Measurements from ENCODE around the gene BCR.

BCR gene

GRCh38 chr22:23150762-23151161 lies 29.5 kb upstream of the BCR start:
- DNase-seq, result no peak
- Histone ChIP-seq H3K27ac (ENCODE audit: insufficient read depth, low read length, poor library complexity, severe bottlenecking) (no peak overlapping the region), H3K4me1 (ENCODE audit: control insufficient read depth, insufficient read depth, low read length, poor library complexity, severe bottlenecking) (peaks cover 5% of the 10 kb centered on the region), H3K27me3 (replicated peaks; ENCODE audit: control insufficient read depth, insufficient read depth, low read length, poor library complexity, severe bottlenecking) (no peaks in the 10 kb centered on the region), H3K4me3 (ENCODE audit: insufficient read depth, low read depth, low read length, poor library complexity, severe bottlenecking) (no peak overlapping the region), H3K36me3 (ENCODE audit: control insufficient read depth, insufficient read depth, low read length) (no peaks in the 10 kb centered on the region), H3K9me3 (ENCODE audit: control insufficient read depth, low read length) (no peaks in the 10 kb centered on the region)

GRCh38 chr22:23151827-23152226 lies 28.5 kb upstream of the BCR start:
- Histone ChIP-seq H3K36me3 (ENCODE audit: control insufficient read depth, insufficient read depth, low read length) (no peaks in the 10 kb centered on the region), H3K4me3 (ENCODE audit: insufficient read depth, low read depth, low read length, poor library complexity, severe bottlenecking) (no peak overlapping the region), H3K9me3 (ENCODE audit: control insufficient read depth, low read length) (no peaks in the 10 kb centered on the region), H3K27me3 (replicated peaks; ENCODE audit: control insufficient read depth, insufficient read depth, low read length, poor library complexity, severe bottlenecking) (no peaks in the 10 kb centered on the region), H3K4me1 (ENCODE audit: control insufficient read depth, insufficient read depth, low read length, poor library complexity, severe bottlenecking) (peaks cover 3% of the 10 kb centered on the region), H3K27ac (ENCODE audit: insufficient read depth, low read length, poor library complexity, severe bottlenecking) (no peak overlapping the region)
- DNase-seq, result no peak

GRCh38 chr22:23152238-23153114 lies 27.8 kb upstream of the BCR start:
- no peak overlapping the region for H3K27ac ChIP-seq (ENCODE audit: insufficient read depth, low read length, poor library complexity, severe bottlenecking)
- peaks cover 3% of the 10 kb centered on the region for H3K4me1 ChIP-seq (ENCODE audit: control insufficient read depth, insufficient read depth, low read length, poor library complexity, severe bottlenecking)
- no peak for DNase-seq
- H3K36me3 ChIP-seq (ENCODE audit: control insufficient read depth, insufficient read depth, low read length), result no peaks in the 10 kb centered on the region
- H3K27me3 ChIP-seq (replicated peaks; ENCODE audit: control insufficient read depth, insufficient read depth, low read length, poor library complexity, severe bottlenecking), result no peaks in the 10 kb centered on the region
- H3K4me3 ChIP-seq (ENCODE audit: insufficient read depth, low read depth, low read length, poor library complexity, severe bottlenecking), result no peak overlapping the region
- H3K9me3 ChIP-seq (ENCODE audit: control insufficient read depth, low read length), result no peaks in the 10 kb centered on the region

- Histone ChIP-seq H3K9me3 (ENCODE audit: control insufficient read depth, low read length) (no peaks in the 10 kb centered on the region), H3K4me1 (ENCODE audit: control insufficient read depth, insufficient read depth, low read length, poor library complexity, severe bottlenecking) (peaks cover 3% of the 10 kb centered on the region), H3K36me3 (ENCODE audit: control insufficient read depth, insufficient read depth, low read length) (no peaks in the 10 kb centered on the region), H3K4me3 (ENCODE audit: insufficient read depth, low read depth, low read length, poor library complexity, severe bottlenecking) (no peak overlapping the region), H3K27me3 (replicated peaks; ENCODE audit: control insufficient read depth, insufficient read depth, low read length, poor library complexity, severe bottlenecking) (no peaks in the 10 kb centered on the region), H3K27ac (ENCODE audit: insufficient read depth, low read length, poor library complexity, severe bottlenecking) (no peak overlapping the region)
- DNase-seq, result no peak
Measured at GRCh38 chr22:23153994-23154393, 26.3 kb upstream of the BCR start.

GRCh38 chr22:23154461-23154860 lies 25.8 kb upstream of the BCR start:
- Histone ChIP-seq H3K4me1 (ENCODE audit: control insufficient read depth, insufficient read depth, low read length, poor library complexity, severe bottlenecking) (peaks cover 3% of the 10 kb centered on the region), H3K4me3 (ENCODE audit: insufficient read depth, low read depth, low read length, poor library complexity, severe bottlenecking) (no peak overlapping the region), H3K36me3 (ENCODE audit: control insufficient read depth, insufficient read depth, low read length) (no peaks in the 10 kb centered on the region), H3K27ac (ENCODE audit: insufficient read depth, low read length, poor library complexity, severe bottlenecking) (no peak overlapping the region), H3K27me3 (replicated peaks; ENCODE audit: control insufficient read depth, insufficient read depth, low read length, poor library complexity, severe bottlenecking) (no peaks in the 10 kb centered on the region), H3K9me3 (ENCODE audit: control insufficient read depth, low read length) (no peaks in the 10 kb centered on the region)
- no peak for DNase-seq

- Histone ChIP-seq H3K36me3 (ENCODE audit: control insufficient read depth, insufficient read depth, low read length) (no peaks in the 10 kb centered on the region), H3K27me3 (replicated peaks; ENCODE audit: control insufficient read depth, insufficient read depth, low read length, poor library complexity, severe bottlenecking) (no peaks in the 10 kb centered on the region), H3K27ac (ENCODE audit: insufficient read depth, low read length, poor library complexity, severe bottlenecking) (no peak overlapping the region), H3K4me3 (ENCODE audit: insufficient read depth, low read depth, low read length, poor library complexity, severe bottlenecking) (no peak overlapping the region), H3K9me3 (ENCODE audit: control insufficient read depth, low read length) (no peaks in the 10 kb centered on the region), H3K4me1 (ENCODE audit: control insufficient read depth, insufficient read depth, low read length, poor library complexity, severe bottlenecking) (peaks cover 3% of the 10 kb centered on the region)
- DNase-seq, result no peak
Measured at GRCh38 chr22:23155143-23155542, 25.2 kb upstream of the BCR start.

GRCh38 chr22:23155831-23156230 lies 24.5 kb upstream of the BCR start:
- no peak overlapping the region for H3K27ac ChIP-seq (ENCODE audit: insufficient read depth, low read length, poor library complexity, severe bottlenecking)
- peaks cover 3% of the 10 kb centered on the region for H3K4me1 ChIP-seq (ENCODE audit: control insufficient read depth, insufficient read depth, low read length, poor library complexity, severe bottlenecking)
- H3K9me3 ChIP-seq (ENCODE audit: control insufficient read depth, low read length), result no peaks in the 10 kb centered on the region
- no peaks in the 10 kb centered on the region for H3K27me3 ChIP-seq (replicated peaks; ENCODE audit: control insufficient read depth, insufficient read depth, low read length, poor library complexity, severe bottlenecking)
- H3K36me3 ChIP-seq (ENCODE audit: control insufficient read depth, insufficient read depth, low read length), result no peaks in the 10 kb centered on the region
- no peak overlapping the region for H3K4me3 ChIP-seq (ENCODE audit: insufficient read depth, low read depth, low read length, poor library complexity, severe bottlenecking)
- no peak for DNase-seq

GRCh38 chr22:23156286-23156685 lies 24.0 kb upstream of the BCR start:
- peaks cover 3% of the 10 kb centered on the region for H3K4me1 ChIP-seq (ENCODE audit: control insufficient read depth, insufficient read depth, low read length, poor library complexity, severe bottlenecking)
- H3K4me3 ChIP-seq (ENCODE audit: insufficient read depth, low read depth, low read length, poor library complexity, severe bottlenecking), result no peak overlapping the region
- no peak overlapping the region for H3K27ac ChIP-seq (ENCODE audit: insufficient read depth, low read length, poor library complexity, severe bottlenecking)

GRCh38 chr22:23157560-23158515 lies 22.5 kb upstream of the BCR start:
- Histone ChIP-seq H3K36me3 (ENCODE audit: control insufficient read depth, insufficient read depth, low read length) (no peaks in the 10 kb centered on the region), H3K27me3 (replicated peaks; ENCODE audit: control insufficient read depth, insufficient read depth, low read length, poor library complexity, severe bottlenecking) (no peaks in the 10 kb centered on the region), H3K9me3 (ENCODE audit: control insufficient read depth, low read length) (no peaks in the 10 kb centered on the region), H3K4me3 (ENCODE audit: insufficient read depth, low read depth, low read length, poor library complexity, severe bottlenecking) (no peak overlapping the region), H3K4me1 (ENCODE audit: control insufficient read depth, insufficient read depth, low read length, poor library complexity, severe bottlenecking) (peaks cover 3% of the 10 kb centered on the region), H3K27ac (ENCODE audit: insufficient read depth, low read length, poor library complexity, severe bottlenecking) (no peak overlapping the region)
- DNase-seq, result no peak

More at GRCh38 chr22:23156286-23156685, 24.0 kb upstream of the BCR start:
- DNase-seq, result no peak
- Histone ChIP-seq H3K36me3 (ENCODE audit: control insufficient read depth, insufficient read depth, low read length) (no peaks in the 10 kb centered on the region), H3K9me3 (ENCODE audit: control insufficient read depth, low read length) (no peaks in the 10 kb centered on the region), H3K27me3 (replicated peaks; ENCODE audit: control insufficient read depth, insufficient read depth, low read length, poor library complexity, severe bottlenecking) (no peaks in the 10 kb centered on the region)

Data from effector memory CD4-positive, alpha-beta T cell (primary cell).